KMS-11 (cell line): ENCODE data around the gene PRDM16.

ENCODE experiments used
- H2AFZ ChIP-seq: fragments of 200-600 bp; sonication (generic); 2 replicates; pipeline ENCODE4 v1.6.1; 2016; ENCODE audit warnings: antibody characterized with exemption, mixed run types, low read depth
- H3K27ac ChIP-seq: fragments of 200-600 bp; sonication (generic); 2 replicates; pipeline ENCODE4 v1.6.1; 2016; ENCODE audit warnings: mild to moderate bottlenecking, mixed run types
- H3K27me3 ChIP-seq: fragments of 200-600 bp; sonication (generic); 2 replicates; pipeline ENCODE4 v1.6.1; 2017; ENCODE audit warnings: mild to moderate bottlenecking, low read depth, mixed run types, moderate library complexity; ENCODE audit not compliant: insufficient read depth
- H3K36me3 ChIP-seq: fragments of 200-600 bp; sonication (generic); 2 replicates; pipeline ENCODE4 v1.6.1; 2017; ENCODE audit warnings: mild to moderate bottlenecking, mixed run types; ENCODE audit not compliant: insufficient read depth
- H3K4me1 ChIP-seq: fragments of 200-600 bp; sonication (generic); 2 replicates; pipeline ENCODE4 v1.6.1; 2016; ENCODE audit warnings: mild to moderate bottlenecking, low read depth, mixed run types; ENCODE audit not compliant: poor library complexity, severe bottlenecking
- H3K4me2 ChIP-seq: fragments of 200-600 bp; sonication (generic); 2 replicates; pipeline ENCODE4 v1.7.0; 2016; ENCODE audit warnings: mild to moderate bottlenecking, mixed run types
- H3K4me3 ChIP-seq: fragments of 200-600 bp; sonication (generic); IDR thresholded peaks from 2 replicates; pipeline ENCODE4 v1.6.1; 2017; ENCODE audit warnings: low read depth, low read length, mixed read lengths; ENCODE audit not compliant: insufficient read depth
- H3K79me2 ChIP-seq: fragments of 200-600 bp; sonication (generic); 2 replicates; pipeline ENCODE4 v1.6.1; 2016; ENCODE audit warnings: low read depth, mixed run types; ENCODE audit not compliant: insufficient read depth
- H3K9ac ChIP-seq: fragments of 200-600 bp; sonication (generic); 2 replicates; pipeline ENCODE4 v1.6.1; 2016; ENCODE audit warnings: mild to moderate bottlenecking, mixed run types
- H4K20me1 ChIP-seq: fragments of 200-600 bp; sonication (generic); 2 replicates; pipeline ENCODE4 v1.6.1; 2016; ENCODE audit warnings: mild to moderate bottlenecking, mixed run types; ENCODE audit not compliant: insufficient read depth
- CTCF ChIP-seq: fragments of 200-600 bp; sonication (generic); conservative IDR thresholded peaks from 2 replicates; pipeline ENCODE4 v1.6.1; 2017; ENCODE audit warnings: low read depth, mild to moderate bottlenecking, antibody characterized with exemption, low read length, moderate library complexity, mixed read lengths

PRDM16 gene

GRCh38 chr1:3061981-3062615, 6.9 kb upstream of the PRDM16 start:
- Histone ChIP-seq H3K27me3 (peaks cover 13% of the 10 kb centered on the region; the same call in 1 of the 2 replicates), H2AFZ (no peak overlapping the region), H4K20me1 (no peaks in the 10 kb centered on the region), H3K27ac (no peak overlapping the region), H3K36me3 (no peaks in the 10 kb centered on the region), H3K4me3 (no peak overlapping the region), H3K4me1 (no peaks in the 10 kb centered on the region), H3K79me2 (no peaks in the 10 kb centered on the region), H3K9ac (no peak overlapping the region), H3K4me2 (no peak overlapping the region)
- no peak for TF ChIP-seq CTCF

GRCh38 chr1:3062616-3063378, 6.2 kb upstream of the PRDM16 start:
- peaks cover 12% of the 10 kb centered on the region; the same call in 1 of the 2 replicates for H3K27me3 ChIP-seq
- no peak overlapping the region for H3K27ac ChIP-seq
- H3K4me3 ChIP-seq: no peak overlapping the region
- H3K79me2 ChIP-seq: no peaks in the 10 kb centered on the region
- TF ChIP-seq CTCF: no peak
- H3K4me1 ChIP-seq: no peaks in the 10 kb centered on the region
- no peak overlapping the region for H3K9ac ChIP-seq
- no peaks in the 10 kb centered on the region for H3K36me3 ChIP-seq
- H4K20me1 ChIP-seq: no peaks in the 10 kb centered on the region
- no peak overlapping the region for H2AFZ ChIP-seq
- H3K4me2 ChIP-seq: no peak overlapping the region

GRCh38 chr1:3063379-3064295, 5.4 kb upstream of the PRDM16 start:
- TF ChIP-seq CTCF: no peak
- Histone ChIP-seq H3K27me3 (peaks cover 7% of the 10 kb centered on the region; the same call in 1 of the 2 replicates), H3K4me1 (no peaks in the 10 kb centered on the region), H3K4me2 (no peak overlapping the region), H3K9ac (no peak overlapping the region), H3K79me2 (no peaks in the 10 kb centered on the region), H3K27ac (no peak overlapping the region), H3K36me3 (no peaks in the 10 kb centered on the region), H3K4me3 (no peak overlapping the region), H4K20me1 (no peaks in the 10 kb centered on the region), H2AFZ (no peak overlapping the region)

- H2AFZ ChIP-seq: no peak overlapping the region
- H3K4me2 ChIP-seq: no peak overlapping the region
- H3K27ac ChIP-seq: no peak overlapping the region
- H3K79me2 ChIP-seq: no peaks in the 10 kb centered on the region
- H3K4me3 ChIP-seq: no peak overlapping the region
- no peaks in the 10 kb centered on the region for H3K36me3 ChIP-seq
- no peaks in the 10 kb centered on the region for H3K4me1 ChIP-seq
- H4K20me1 ChIP-seq: no peaks in the 10 kb centered on the region
- no peak for TF ChIP-seq CTCF
- H3K9ac ChIP-seq: no peak overlapping the region
- peaks cover 5% of the 10 kb centered on the region; the same call in 1 of the 2 replicates for H3K27me3 ChIP-seq
These were observed 4.6 kb upstream of the PRDM16 start for GRCh38 chr1:3064296-3064850.
